Measurements from ENCODE around the gene BLOC1S3.

BLOC1S3 gene

GRCh38 chr19:45158503-45159209, 19.9 kb upstream of the BLOC1S3 start:
- Mint-ChIP-seq H3K27me3 (ENCODE audit: low read depth, poor library complexity) (peaks cover 15% of the 10 kb centered on the region), H3K27ac (peak overlapping the region; percentile 45), H3K9me3 (no peaks in the 10 kb centered on the region), H3K36me3 (ENCODE audit: low read depth) (no peaks in the 10 kb centered on the region), H3K4me1 (peaks cover 31% of the 10 kb centered on the region), H3K4me3 (no peak overlapping the region)
- no peak for DNase-seq
- no peak for TF ChIP-seq CTCF (IDR thresholded peaks at IDR 0.05)

- Mint-ChIP-seq H3K4me3 (no peak overlapping the region), H3K36me3 (ENCODE audit: low read depth) (no peaks in the 10 kb centered on the region), H3K9me3 (no peaks in the 10 kb centered on the region), H3K4me1 (peaks cover 29% of the 10 kb centered on the region), H3K27me3 (ENCODE audit: low read depth, poor library complexity) (peaks cover 8% of the 10 kb centered on the region), H3K27ac (no peak overlapping the region)
- no peak for DNase-seq
- TF ChIP-seq CTCF (IDR thresholded peaks at IDR 0.05): no peak
Observed at GRCh38 chr19:45159210-45159970, 19.2 kb upstream of the BLOC1S3 start.

- no peak overlapping the region for H3K4me3 Mint-ChIP-seq
- H3K27ac Mint-ChIP-seq: no peak overlapping the region
- H3K36me3 Mint-ChIP-seq (ENCODE audit: low read depth): no peaks in the 10 kb centered on the region
- DNase-seq: no peak
- peaks cover 27% of the 10 kb centered on the region for H3K4me1 Mint-ChIP-seq
- no peak for TF ChIP-seq CTCF (IDR thresholded peaks at IDR 0.05)
- H3K9me3 Mint-ChIP-seq: no peaks in the 10 kb centered on the region
- peaks cover 6% of the 10 kb centered on the region for H3K27me3 Mint-ChIP-seq (ENCODE audit: low read depth, poor library complexity)
Observed at GRCh38 chr19:45159971-45160324, 18.6 kb upstream of the BLOC1S3 start.

GRCh38 chr19:45160870-45161737, 17.5 kb upstream of the BLOC1S3 start, which contains the start of gene NKPD1:
NKPD1 (minus strand) TSS chr19:45160982; CDS start chr19:45160150, 832 bp downstream.
- TF ChIP-seq CTCF (IDR thresholded peaks at IDR 0.05): no peak
- no peak within 1 kb of the TSS for H3K4me3 Mint-ChIP-seq
- H3K27me3 Mint-ChIP-seq (ENCODE audit: low read depth, poor library complexity): peaks cover 6% of the 10 kb centered on the region
- no peak for DNase-seq
- H3K4me1 Mint-ChIP-seq: peaks cover 31% of the 10 kb centered on the region
- no peak within 1 kb of the TSS for H3K27ac Mint-ChIP-seq
- no peaks in the 10 kb centered on the region for H3K9me3 Mint-ChIP-seq
- no peaks in the 10 kb centered on the region for H3K36me3 Mint-ChIP-seq (ENCODE audit: low read depth)

GRCh38 chr19:45161738-45162607, 16.6 kb upstream of the BLOC1S3 start:
- H3K9me3 Mint-ChIP-seq: no peaks in the 10 kb centered on the region
- no peak overlapping the region for H3K27ac Mint-ChIP-seq
- no peak overlapping the region for H3K4me3 Mint-ChIP-seq
- no peaks in the 10 kb centered on the region for H3K36me3 Mint-ChIP-seq (ENCODE audit: low read depth)
- peak; percentile 78 for DNase-seq
- H3K27me3 Mint-ChIP-seq (ENCODE audit: low read depth, poor library complexity): peaks cover 6% of the 10 kb centered on the region
- peak; percentile 72 for TF ChIP-seq CTCF (IDR thresholded peaks at IDR 0.05)
- H3K4me1 Mint-ChIP-seq: peaks cover 26% of the 10 kb centered on the region

Data from nephron progenitor cell (in vitro differentiated cells).